Renal cortex interstitium (tissue), 11 donors: ENCODE data around the gene TMEM30B. TPM values are rescaled to one million over a fixed set of nuclear protein-coding genes. Genes with fewer than 3 reads are reported as not detected.
"Not testable (repeated sequence)": the region's sequence is repeated elsewhere in the genome, so short reads cannot be mapped to it uniquely, and the experiment has no call there.

Experiments used
- DNase-seq, 11 donors: peaks; one replicate each; pipeline ENCODE4 v3.0.0-alpha.2; 2013; ENCODE audit warnings: low read depth in 9 of 11, low spot score in 4 of 11; ENCODE audit errors: extremely low read depth in 1 of 11
- polyA plus RNA-seq, 3 donors: library from polyadenylated mRNA; unstranded; fragments of 120-200 nt; gene quantifications; one replicate each; pipeline ENCODE4 v1.2.1, GENCODE V29; 2013; ENCODE audit not compliant: insufficient read length in 3 of 3

Gene TMEM30B
- polyA plus RNA-seq, 3 donors, result 10.0 to 11.2 (median 10.3) TPM

DNA sequence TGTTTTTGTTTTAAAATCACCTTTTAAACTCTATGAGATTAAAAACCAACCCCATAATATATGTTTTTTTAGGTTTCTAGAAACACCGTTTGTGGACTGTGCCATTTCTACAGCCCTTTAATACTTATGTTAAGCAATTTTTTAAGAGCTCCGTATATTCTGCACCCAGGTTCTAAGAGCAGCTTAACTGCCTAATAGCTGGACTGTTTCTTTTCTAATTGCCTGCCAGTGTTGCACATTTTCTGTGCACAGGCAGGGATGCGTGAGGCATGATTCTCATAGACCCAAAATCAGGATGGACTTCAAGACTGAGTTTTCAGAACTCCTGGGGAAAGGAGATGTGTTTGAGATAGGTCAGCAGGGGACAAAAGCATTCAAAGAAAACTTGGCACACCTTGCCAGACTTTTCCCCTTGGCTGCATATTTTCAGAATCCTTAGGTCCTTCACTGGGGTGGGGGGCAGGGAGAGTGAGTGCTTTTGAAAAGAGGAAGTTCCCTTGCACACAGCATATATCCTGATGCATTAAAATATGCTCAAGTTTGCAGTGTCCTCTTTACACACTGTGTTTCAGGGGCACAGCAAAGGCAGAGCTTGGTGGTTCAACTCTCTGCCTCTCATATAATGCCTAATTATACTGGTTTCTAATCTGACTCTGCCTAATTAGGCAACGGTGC is 27.9 kb downstream of the TMEM30B start:
- DNase-seq, result no peak

- peak; percentile 63 to 84 (median 77) for DNase-seq
Observed at GRCh38 chr14:61252369-61253063, 28.6 kb downstream of the TMEM30B start.

GRCh38 chr14:61250063-61250462 is 31.1 kb downstream of the TMEM30B start:
- DNase-seq, result no peak

- DNase-seq, result no peak
Observed at GRCh38 chr14:61247935-61248334, 33.2 kb downstream of the TMEM30B start.

DNA sequence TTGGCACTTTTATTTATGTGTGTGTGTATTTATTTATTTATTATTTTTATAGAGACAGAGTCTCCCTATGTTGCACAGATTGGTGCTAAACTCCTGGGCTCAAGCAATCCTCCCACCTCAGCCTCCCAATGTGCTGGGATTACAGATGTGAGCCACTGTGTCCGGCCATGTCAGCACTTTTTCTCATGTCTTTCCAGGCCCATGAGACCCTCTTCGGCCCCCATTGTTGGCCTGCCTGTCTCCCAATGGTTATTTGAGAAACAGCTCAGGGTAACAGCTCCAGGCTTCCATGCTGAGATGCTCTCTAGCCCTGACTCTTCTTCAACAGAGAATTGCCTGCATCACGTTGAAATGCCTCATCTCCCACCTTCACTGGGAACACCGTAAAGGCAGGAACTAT is 34.4 kb downstream of the TMEM30B start:
- no peak for DNase-seq

DNA sequence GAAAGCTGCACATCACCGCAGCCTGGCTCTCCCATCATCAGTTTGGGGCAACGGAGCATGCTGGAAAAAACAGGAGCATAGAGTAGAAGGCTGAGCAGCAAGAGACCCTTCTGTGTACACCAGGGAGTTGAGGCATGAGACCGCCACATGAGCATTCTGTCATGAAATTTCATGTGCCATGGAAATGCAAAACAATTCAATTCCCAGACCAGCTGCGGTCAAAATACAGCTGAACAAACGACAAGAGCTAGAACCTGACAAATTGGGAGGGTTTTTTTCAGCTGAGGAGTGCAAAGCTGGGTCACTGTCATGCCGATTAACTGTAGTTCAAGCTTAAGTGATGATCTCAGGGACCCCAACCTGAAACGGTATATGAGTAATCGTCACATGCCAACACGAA is 37.1 kb downstream of the TMEM30B start:
- DNase-seq, result no peak

GRCh38 chr14:61240206-61240605 is 40.9 kb downstream of the TMEM30B start:
- DNase-seq, result no peak

GRCh38 chr14:61239285-61239684 is 41.9 kb downstream of the TMEM30B start:
- DNase-seq, result not testable (repeated sequence)

GRCh38 chr14:61238611-61239245 is 42.4 kb downstream of the TMEM30B start:
- DNase-seq, result no peak

- DNase-seq, result no peak
Observed at GRCh38 chr14:61234215-61234916, 46.8 kb downstream of the TMEM30B start.

- DNase-seq, result no peak
Observed at GRCh38 chr14:61233436-61233956, 47.6 kb downstream of the TMEM30B start.

DNA sequence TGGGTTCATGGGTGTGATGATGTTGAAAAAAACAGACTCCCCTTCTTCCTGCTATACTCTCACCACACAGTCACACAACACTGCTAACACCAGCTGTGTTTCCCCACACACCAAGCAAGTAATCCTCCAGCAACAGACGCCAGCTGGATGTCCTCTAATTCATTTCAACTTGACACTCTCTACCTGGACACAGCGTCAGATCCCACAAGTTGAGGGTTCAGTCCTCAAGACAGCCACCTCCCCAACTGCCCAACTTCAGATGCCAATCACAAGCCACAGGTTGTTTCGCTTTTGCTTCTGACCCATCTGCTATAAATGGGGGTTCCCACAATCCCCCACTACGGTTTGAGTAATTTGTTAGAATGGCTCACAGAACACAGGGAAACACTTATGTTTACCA is 49.3 kb downstream of the TMEM30B start:
- no peak for DNase-seq

DNA sequence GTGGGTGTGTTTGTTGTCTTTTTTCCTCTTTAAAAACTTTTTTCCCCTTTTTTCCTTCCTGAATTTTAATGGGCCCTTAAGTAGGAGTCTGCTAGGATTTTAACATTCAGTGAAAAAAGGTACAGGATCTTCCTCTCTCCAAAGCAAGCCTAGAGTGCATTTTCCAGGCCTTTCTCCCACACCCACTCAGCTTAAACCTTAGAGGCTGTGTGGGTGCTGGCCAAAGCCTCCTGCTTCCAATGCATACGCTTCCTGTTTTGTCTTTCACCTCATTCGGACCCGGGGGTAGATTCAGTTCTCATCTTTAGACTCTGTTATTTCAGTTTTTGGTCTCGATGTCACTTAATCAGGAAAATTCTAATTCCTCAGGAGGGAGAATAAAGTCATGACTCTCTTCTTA is 51.2 kb downstream of the TMEM30B start:
- no peak for DNase-seq

- DNase-seq, result no peak
Observed at GRCh38 chr14:61229475-61229888, 51.7 kb downstream of the TMEM30B start.

- no peak for DNase-seq
Observed at GRCh38 chr14:61227884-61228591, 53.1 kb downstream of the TMEM30B start.
